ENCODE data around the gene CAMK2B.

The CAMK2B gene

DNA sequence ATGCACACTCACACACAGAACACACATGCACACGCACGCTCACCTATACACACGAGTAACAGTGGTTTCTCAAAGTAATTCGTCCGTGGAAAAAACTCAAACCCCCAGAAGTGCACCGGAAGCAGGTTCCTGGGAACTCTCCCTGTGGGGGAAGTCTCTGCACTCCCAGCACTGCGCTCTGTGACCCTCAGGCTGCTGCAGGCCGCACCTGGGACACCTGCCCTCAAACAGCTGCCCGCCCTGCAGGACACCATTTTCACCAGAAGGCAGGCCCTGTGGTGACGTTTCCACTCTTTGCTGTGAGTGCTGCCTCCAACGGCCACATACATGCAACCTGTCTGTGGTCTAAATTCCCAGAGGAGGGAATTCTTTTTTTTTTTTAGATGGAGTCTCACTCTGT lies 103.3 kb downstream of the CAMK2B start:
- TF ChIP-seq, protein P1, sequence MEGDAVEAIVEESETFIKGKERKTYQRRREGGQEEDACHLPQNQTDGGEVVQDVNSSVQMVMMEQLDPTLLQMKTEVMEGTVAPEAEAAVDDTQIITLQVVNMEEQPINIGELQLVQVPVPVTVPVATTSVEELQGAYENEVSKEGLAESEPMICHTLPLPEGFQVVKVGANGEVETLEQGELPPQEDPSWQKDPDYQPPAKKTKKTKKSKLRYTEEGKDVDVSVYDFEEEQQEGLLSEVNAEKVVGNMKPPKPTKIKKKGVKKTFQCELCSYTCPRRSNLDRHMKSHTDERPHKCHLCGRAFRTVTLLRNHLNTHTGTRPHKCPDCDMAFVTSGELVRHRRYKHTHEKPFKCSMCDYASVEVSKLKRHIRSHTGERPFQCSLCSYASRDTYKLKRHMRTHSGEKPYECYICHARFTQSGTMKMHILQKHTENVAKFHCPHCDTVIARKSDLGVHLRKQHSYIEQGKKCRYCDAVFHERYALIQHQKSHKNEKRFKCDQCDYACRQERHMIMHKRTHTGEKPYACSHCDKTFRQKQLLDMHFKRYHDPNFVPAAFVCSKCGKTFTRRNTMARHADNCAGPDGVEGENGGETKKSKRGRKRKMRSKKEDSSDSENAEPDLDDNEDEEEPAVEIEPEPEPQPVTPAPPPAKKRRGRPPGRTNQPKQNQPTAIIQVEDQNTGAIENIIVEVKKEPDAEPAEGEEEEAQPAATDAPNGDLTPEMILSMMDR (IDR thresholded peaks at IDR 0.05; ENCODE audit: borderline replicate concordance, control extremely low read depth, extremely low read depth, insufficient read depth, missing control alignments) = no peak
- in situ Hi-C loops (cut with MboI; ENCODE audit: low sequenced_read_pairs, unreplicated experiment) = no loop called here
- DNase-seq (ENCODE audit: low spot score) = no peak

DNA sequence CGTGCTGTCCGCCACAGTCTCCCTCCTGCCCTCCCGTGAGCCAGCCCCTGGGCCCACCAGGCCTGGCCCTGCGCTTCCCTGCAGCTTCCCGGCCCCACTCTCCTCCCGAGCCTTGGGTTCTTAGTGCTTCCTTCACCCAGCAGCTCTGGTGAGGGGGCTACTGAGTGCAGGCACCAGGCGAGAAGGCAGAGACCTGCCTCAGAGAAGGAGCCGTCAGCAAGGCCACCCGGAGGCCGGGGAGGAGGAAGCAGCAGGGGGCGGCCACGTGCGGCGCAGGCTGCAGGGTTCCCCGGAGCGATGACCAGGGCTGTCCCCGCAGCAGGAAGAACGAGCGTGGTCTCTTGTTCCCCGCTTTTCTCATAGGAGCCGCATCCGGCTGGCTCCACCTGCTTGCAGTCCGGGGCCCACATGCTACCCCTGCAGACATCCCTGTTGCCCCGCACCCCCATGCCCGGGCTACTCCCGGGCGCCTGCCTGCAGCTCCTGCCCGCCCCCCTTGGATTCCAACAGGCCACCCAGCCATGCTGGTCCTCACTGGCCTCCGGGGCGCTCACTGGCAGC lies 104.1 kb downstream of the CAMK2B start:
- no peak for DNase-seq (ENCODE audit: low spot score)
- in situ Hi-C loops (cut with MboI; ENCODE audit: low sequenced_read_pairs, unreplicated experiment) = no loop called here
- TF ChIP-seq, protein P1 (IDR thresholded peaks at IDR 0.05; ENCODE audit: borderline replicate concordance, control extremely low read depth, extremely low read depth, insufficient read depth, missing control alignments) = no peak

DNA sequence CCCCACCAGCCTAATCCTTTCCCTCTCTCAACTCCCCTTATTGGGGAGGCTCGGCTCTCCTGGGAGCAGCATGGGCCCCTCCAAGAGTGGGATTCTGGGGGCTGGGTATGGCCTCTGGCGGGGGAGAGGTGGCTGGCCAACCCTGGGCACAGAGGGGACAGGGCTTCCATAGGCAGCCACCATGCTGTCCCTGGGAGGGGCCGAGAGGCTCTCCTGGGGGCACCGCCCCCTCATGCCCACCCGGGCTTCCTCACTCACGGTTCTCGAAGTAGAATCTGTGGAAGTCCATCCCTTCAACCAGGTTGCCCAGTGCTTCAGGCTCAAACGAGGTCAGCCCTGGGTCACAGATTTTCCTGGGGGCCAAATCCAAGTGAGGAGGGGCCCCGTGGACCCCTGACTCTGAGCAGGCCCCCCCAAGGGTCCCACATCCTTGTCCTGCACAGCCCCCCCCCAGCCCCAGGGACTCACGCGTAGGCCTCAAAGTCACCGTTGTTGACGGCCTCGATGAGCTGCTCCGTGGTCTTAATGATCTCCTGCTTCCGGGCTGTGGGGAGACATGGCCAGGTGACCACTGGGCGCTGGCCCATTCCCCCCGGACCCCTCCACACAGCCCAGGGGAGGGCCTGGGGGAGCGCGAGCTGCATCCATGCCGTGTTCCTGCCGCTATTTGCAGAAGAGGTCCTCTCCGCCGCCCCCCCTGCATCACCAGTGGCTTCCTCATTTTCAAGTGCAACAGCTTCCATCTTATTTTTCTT lies 104.9 kb downstream of the CAMK2B start:
- TF ChIP-seq, protein P1 (IDR thresholded peaks at IDR 0.05; ENCODE audit: borderline replicate concordance, control extremely low read depth, extremely low read depth, insufficient read depth, missing control alignments) = no peak
- in situ Hi-C loops (cut with MboI; ENCODE audit: low sequenced_read_pairs, unreplicated experiment) = no loop called here
- no peak for DNase-seq (ENCODE audit: low spot score)

DNA sequence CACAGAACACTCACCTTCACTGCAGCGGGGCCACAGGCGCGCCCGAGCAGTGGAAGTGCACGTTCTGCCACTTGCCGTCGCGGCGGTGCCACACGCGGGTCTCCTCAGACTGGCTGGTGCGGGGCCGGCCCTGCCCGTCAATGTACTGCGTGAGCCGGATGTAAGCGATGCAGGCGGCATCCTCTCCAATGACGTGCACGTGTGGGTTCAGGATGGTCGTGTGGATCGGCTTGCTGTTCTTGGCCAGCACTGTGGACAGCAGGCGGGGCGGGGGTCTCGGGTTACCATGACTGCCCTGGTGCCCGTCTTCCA lies 105.4 kb downstream of the CAMK2B start:
- TF ChIP-seq, protein P1 (IDR thresholded peaks at IDR 0.05; ENCODE audit: borderline replicate concordance, control extremely low read depth, extremely low read depth, insufficient read depth, missing control alignments) = no peak
- no peak for DNase-seq (ENCODE audit: low spot score)
- in situ Hi-C loops (cut with MboI; ENCODE audit: low sequenced_read_pairs, unreplicated experiment) = no loop called here

DNA sequence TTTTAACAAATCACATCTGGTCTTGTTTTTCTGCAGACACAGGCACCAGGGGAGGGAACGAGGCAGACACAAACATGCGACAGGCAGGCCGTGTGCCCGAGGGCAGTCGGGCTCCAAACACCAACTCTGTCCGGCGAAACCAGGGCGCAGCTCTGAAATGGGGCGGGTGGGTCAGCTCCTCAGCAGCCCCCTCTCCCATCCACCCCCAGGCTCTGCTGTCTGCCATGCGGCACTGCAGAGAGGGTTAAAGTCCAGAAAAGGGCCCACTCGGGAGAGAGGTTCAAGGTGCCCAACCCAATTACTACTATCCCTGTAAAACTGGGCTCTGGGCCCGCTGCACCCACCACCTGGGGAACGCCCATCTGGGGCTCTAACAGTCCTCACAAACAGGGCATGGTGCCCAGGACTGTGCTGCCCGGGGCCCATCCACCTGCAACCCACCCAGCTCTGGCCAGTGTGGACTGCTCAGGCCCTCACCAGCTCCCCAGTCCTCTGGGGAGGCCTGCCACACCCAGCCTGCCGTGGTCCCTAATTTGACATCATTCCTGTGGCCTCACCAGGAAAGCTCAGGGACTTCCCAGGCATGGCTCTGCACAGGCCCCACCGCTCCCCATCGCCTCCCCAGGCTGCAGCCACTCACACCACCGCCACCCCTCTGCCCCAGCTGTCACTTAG lies 105.9 kb downstream of the CAMK2B start:
- DNase-seq (ENCODE audit: low spot score) = no peak
- in situ Hi-C loops (cut with MboI; ENCODE audit: low sequenced_read_pairs, unreplicated experiment) = no loop called here
- TF ChIP-seq, protein P1 (IDR thresholded peaks at IDR 0.05; ENCODE audit: borderline replicate concordance, control extremely low read depth, extremely low read depth, insufficient read depth, missing control alignments) = no peak

DNA sequence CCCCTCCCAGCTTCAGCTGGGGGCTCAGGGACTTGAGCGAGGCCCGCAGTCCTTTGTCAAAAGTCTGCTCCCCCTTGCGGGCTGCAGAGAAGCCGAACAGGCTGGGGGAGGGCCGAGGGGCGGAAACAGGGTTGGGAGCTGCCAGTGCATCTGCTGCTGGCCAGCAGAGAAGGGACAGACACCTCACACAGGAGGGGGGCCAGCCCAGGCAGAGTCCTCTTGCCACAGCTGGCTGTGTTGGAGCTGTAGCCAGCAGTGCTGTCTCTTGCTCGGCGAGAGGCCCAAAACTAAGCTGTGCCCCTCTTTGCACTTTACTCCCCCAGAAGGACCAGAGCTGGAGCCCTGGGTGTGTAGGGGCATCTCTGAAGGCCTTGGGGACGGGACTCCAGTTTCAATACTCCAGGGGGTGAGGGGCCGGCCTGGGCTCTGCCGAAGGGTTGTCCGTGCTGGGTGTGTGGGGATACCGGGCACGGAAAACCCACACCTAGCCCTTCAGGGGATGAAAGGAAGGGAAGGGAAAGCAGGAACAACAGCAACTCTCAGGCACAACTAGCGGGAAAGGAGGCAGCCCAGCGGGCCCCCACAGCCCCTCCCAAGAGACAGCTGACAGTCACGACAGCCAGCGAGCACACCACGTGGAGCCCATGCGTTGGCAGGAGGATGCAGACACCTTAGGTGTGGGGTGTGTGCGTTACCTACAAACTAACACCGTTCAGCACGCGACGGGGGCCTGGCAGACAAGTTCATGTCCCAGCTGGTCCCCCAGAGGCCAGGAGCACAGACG lies 106.8 kb downstream of the CAMK2B start:
- TF ChIP-seq, protein P1 (IDR thresholded peaks at IDR 0.05; ENCODE audit: borderline replicate concordance, control extremely low read depth, extremely low read depth, insufficient read depth, missing control alignments) = no peak
- in situ Hi-C loops (cut with MboI; ENCODE audit: low sequenced_read_pairs, unreplicated experiment) = no loop called here
- no peak for DNase-seq (ENCODE audit: low spot score)
